Measurements from ENCODE around the gene GTPBP1. TPM values are rescaled to one million over a fixed set of nuclear protein-coding genes. Genes with fewer than 3 reads are reported as not detected.

Gene GTPBP1
- total RNA-seq, 1 experiment from 2014 or later = 108 TPM

- H3K4me1 Mint-ChIP-seq = no peaks in the 10 kb centered on the region
- H3K4me3 Mint-ChIP-seq = no peak overlapping the region
- H4K8ac ChIP-seq (replicated peaks; ENCODE audit: insufficient read length, low read depth, low read length) = no peak overlapping the region
- H3K4ac ChIP-seq (ENCODE audit: low read depth, low read length) = no peak overlapping the region
- peaks cover 47 to 99% (median 87%) of the 10 kb centered on the region in 3 experiments; a peak in 6 of 7 replicates for H3K36me3 Mint-ChIP-seq (ENCODE audit: insufficient read depth in 1 of 3, low read depth in 3 of 3)
- no peaks in the 10 kb centered on the region for H4K20me1 ChIP-seq (ENCODE audit: control insufficient read depth, insufficient read depth, insufficient read length)
- H3K4me1 ChIP-seq (ENCODE audit: insufficient read depth, low read length) = no peaks in the 10 kb centered on the region
- no peaks in the 10 kb centered on the region for H3K27me3 Mint-ChIP-seq (ENCODE audit: low read depth)
- H3K79me2 ChIP-seq (ENCODE audit: insufficient read depth, low read length) = no peaks in the 10 kb centered on the region
- no peak for TF ChIP-seq CTCF (conservative IDR thresholded peaks at IDR 0.05)
- no peak overlapping the region for H3K4me2 ChIP-seq (ENCODE audit: insufficient read depth, insufficient read length, low read length)
- DNase-seq = no peak
- no CpG with 5 or more reads among the region's 15 CpGs for WGBS (ENCODE audit: extremely low coverage, insufficient read length, low lambda C conversion rate)
- no peak overlapping the region for H3K56ac ChIP-seq (ENCODE audit: insufficient read length, low read depth, low read length)
- no peak overlapping the region for H2BK5ac ChIP-seq (ENCODE audit: insufficient read length, low read length)
- peak overlapping the region in 1 of 3 experiments; percentile 85; a peak in 1 of 7 replicates for H3K27ac Mint-ChIP-seq
- H3K14ac ChIP-seq (ENCODE audit: insufficient read depth, low read length) = no peak overlapping the region
- H3K27me3 ChIP-seq (ENCODE audit: insufficient read depth, low read length) = no peaks in the 10 kb centered on the region
- no peak overlapping the region for H2AK5ac ChIP-seq (ENCODE audit: insufficient read length, low read length)
- no peak overlapping the region for H2BK12ac ChIP-seq (ENCODE audit: insufficient read length, low read depth, low read length)
- H3K9me3 Mint-ChIP-seq = no peaks in the 10 kb centered on the region
- no peak overlapping the region for H2AFZ ChIP-seq (ENCODE audit: low read length)
- H3K27ac ChIP-seq (ENCODE audit: insufficient read length, low read depth, low read length) = no peak overlapping the region
- H3K18ac ChIP-seq (ENCODE audit: insufficient read length, low read depth, low read length) = no peak overlapping the region
- H4K91ac ChIP-seq (ENCODE audit: insufficient read length, low read depth, low read length) = no peak overlapping the region
- H3K79me1 ChIP-seq (ENCODE audit: insufficient read depth, low read depth, low read length, poor library complexity, severe bottlenecking) = no peaks in the 10 kb centered on the region
- no peak overlapping the region for H3T11ph ChIP-seq (ENCODE audit: low read length)
- no peak overlapping the region for H3K23ac ChIP-seq (ENCODE audit: insufficient read length, low read depth, low read length)
- H3K9me3 ChIP-seq (ENCODE audit: control insufficient read depth, low read depth, low read length) = no peaks in the 10 kb centered on the region
- H2BK120ac ChIP-seq (ENCODE audit: low read depth, low read length, poor library complexity, severe bottlenecking) = no peak overlapping the region
- H4K5ac ChIP-seq (ENCODE audit: insufficient read length, low read depth, low read length) = no peak overlapping the region
- no peaks in the 10 kb centered on the region for H3K23me2 ChIP-seq (ENCODE audit: insufficient read length, low read depth, low read length, poor library complexity, severe bottlenecking)
- no peak overlapping the region for H2BK15ac ChIP-seq (ENCODE audit: low read depth, low read length)
- H2BK20ac ChIP-seq (ENCODE audit: low read depth, low read length, poor library complexity, severe bottlenecking) = no peak overlapping the region
- no peak overlapping the region for H3K9ac ChIP-seq (ENCODE audit: extremely low read depth, insufficient read length, low read length)
Observed at GRCh38 chr22:38727530-38728451, 22.0 kb downstream of the GTPBP1 start.

Measured in H9 (cell line).